GM11168 (cell line): ENCODE results near the gene TCAIM.

ENCODE experiments used
- in situ Hi-C: fragments of 300-500 bp; cut with MboI; formaldehyde crosslinking; loops from one replicate; pipeline ENCODE4 v1.12.0; 2022; ENCODE audit warnings: low sequenced_read_pairs; ENCODE audit not compliant: unreplicated experiment

The TCAIM gene

DNA sequence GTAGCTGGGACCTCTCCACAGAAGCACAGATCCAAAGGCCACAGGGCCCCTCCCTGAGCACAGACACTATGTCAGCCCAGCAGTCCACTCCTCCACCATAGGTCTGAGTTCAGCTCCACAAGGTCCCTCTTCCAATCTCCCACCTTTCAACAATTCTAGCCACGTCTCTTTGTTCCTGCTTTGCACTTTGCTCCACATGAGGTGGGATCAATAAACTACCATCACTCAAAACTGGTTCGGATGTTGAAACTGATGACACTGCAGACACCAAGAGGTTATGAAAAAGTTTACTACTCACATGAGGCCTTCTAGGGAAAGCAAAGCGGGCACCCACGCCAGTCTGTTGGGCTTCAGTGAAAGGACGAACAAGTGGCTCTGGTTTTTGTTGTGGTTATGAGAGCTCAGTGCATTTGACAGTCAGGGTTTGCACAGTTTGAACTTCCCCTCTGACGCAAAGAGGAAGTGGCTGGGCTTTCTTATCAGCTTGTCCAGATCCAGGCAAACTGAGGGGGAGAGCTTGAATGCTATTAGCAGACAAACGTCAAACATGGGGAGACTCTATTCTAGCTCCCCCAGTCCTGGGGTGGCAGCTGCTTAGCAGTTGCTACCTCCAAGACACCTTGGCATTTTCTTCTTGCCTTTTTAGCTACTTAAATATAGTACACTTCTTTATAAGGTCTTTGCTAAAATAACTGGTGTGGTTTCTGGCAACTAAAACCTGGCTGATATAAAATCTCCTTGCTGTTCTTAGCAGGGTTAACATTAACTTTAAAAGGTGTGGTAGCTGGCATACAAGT lies 101.1 kb downstream of the TCAIM start:
- in situ Hi-C loops: no loop called here

DNA sequence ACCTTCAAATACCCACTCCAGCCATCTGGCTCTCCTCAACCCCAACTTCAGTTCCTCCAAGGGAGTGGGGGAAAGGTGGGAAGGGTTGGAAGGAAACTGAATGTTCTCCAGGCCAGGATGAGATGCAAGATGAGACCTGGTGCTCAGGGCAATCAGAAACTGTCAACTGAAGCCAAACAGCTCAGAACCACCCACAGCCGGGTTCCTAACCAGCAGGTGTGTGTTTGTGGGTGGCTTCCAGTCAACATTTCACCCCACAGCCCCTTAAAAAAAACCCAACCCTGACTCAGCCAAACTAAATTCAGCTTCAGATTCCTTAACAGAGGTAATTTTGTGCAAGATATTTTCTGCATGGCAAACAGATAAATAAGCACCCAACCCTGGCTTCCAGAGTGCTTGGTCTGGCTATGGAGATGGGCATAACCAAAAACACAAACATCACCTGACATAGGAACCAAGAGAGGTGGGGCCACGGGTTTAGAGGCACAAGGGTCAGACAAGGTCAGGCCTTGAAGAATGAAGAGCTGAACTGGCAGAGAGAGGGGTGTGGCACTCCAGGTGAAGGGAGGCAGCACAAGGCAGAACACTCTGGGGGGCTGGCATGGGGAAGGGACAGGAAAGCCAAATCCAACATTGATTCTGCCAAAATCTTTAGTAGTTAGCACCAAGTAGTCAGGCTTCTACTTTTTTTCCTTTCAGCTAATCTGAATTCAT lies 104.2 kb downstream of the TCAIM start:
- in situ Hi-C loops: no loop called here

DNA sequence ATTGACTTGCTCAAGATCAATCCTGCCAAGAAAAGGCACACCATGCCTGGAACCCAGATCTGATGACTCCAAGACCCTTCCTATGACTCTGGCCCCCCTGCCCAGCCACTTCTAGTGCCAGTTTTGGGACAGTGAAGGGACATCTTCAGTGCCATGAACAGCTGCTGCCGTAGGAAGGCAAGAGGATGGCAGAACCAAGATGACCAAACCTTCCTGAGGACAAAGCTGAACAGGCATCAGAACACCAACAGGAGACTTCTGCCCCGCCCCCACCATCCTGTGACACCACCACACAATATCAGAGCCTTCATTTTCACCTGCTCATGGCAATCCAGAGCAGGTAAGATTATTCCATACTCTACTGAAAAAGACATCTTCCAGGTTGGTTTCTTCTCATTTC lies 105.9 kb downstream of the TCAIM start:
- in situ Hi-C loops: no loop called here

DNA sequence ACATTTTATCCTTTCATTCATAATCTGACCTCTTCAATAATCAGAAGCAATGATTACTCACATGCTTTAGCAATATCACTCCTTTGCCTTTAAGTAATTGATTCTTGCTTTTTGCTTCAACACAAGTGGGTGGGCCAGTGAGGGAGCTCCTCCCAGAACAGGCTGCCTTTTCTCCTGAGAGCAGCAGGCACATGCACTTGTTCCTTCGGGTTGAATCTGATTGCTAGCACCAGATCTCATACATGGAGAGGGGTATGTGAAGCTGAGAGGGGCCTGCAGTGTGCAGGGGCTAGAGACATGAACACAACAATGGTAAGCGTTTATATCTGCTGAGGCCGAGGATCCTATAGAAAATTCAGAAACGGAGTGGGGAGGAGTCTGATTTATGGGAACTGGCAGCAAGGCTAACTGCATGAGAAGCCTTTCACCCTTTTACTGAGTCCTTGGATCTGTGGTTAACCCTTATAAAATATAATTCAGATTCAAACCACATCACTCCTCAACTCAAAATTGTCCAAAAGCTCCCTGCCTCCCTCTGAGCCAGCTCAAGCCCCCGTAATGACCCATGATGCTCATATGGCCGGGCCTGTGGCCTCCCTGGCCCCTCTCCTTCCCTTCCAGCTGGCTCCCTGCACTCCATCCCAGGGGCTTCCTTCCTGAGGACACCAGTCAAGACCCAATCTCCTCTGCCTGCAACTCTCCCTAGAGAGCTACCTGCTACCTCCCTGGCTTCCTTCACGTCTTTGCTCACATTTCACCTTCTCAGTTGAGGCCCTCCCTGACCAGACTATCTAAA lies 106.5 kb downstream of the TCAIM start:
- in situ Hi-C loops: no loop called here

DNA sequence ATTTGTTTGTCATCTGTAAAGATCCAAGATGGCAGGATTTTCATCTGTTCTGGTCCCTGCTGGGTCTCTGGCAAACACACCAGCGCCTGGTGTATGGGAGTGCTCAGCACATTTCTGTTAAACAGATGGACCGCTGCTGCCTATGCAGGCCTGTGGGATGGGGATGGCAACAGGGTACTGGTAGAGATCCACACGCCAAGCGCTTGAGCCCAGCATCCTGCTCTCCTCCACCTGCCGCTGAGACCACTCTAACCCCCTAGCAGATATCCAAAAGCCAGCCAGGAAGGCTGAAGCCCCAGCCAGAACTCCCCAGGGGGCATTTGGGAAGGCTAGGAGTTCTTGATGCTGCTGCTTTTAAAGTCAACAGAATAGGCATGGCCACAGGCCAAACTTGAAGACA lies 107.2 kb downstream of the TCAIM start:
- in situ Hi-C loops: no loop called here

DNA sequence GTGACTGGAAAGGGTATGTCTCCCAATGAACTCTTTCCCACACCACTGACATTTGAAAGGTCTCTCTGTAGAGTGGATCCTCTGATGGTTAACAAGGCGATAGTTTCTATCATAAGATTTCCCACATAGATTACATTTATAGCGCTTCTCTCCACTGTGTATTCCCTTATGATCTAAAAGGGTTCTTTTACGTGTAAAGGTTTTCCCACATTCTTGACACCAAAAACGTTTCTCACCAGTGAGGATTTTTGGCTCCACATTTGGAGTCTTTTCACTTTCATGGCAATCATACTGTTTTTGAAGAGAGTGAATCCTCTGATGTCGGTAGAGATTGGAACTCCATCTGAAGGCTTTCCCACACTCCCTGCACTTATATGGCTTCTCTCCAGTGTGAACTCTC lies 108.4 kb downstream of the TCAIM start:
- in situ Hi-C loops: no loop called here

DNA sequence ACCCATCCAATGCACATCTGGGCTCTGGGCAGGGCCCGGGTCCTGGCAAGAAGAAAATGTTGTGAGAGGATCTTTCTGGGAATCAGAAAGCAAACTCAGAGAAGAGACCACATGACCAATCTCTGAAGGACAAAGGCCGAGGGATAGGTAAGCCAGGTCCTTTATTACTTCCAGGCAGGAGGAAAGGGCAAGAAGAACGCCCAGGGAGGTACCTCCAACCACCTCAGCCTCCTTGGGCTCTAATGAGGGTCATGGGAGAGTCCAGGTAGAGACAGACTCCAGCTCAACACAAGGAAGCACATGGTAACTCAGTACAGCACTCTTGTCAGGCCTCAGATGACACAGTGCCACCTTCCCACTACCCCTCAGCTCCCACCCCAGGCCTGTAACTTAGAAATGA lies 112.9 kb downstream of the TCAIM start:
- in situ Hi-C loops: no loop called here

DNA sequence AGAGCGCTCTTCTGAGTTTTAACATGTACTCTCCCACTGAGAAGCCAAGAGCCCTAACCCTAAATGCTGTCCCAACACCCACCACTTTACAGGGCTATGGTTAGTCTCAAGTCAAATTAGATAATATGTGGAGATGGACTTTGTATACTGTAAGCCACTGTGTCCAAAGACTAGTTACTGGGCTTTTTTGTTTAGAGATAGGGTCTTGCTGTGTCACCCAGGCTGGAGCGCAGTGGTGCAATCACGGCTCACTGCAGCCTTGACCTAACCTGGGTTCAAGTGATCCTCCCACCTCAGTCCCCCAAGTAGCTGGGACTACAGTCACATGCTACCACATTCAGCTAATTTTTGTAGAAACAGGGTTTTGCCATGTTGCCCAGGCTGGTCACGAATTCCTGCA lies 115.7 kb downstream of the TCAIM start:
- in situ Hi-C loops: no loop called here

DNA sequence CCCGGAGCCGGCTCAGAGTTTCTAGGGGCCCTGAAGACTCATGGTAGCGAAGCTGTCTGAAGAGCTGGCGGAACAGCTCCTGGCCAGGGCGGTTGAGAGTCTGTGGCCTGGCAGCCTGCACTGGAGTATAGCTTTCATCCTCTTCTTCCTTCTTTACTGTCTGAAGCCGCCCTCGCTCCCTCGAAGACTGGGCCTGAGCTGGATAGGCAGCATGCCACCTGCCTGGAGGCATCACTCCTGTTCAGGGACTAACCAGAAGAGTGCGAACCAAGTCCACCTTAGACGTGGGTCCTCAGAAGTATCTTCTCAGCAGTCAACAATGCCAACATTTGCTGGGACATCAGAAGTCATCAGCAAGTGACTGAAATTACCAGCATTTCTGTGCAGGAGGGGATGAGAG lies 116.8 kb downstream of the TCAIM start:
- in situ Hi-C loops: no loop called here
